K562 (cell line): ENCODE measurements around the gene ALDH5A1. TPM values are rescaled to one million over a fixed set of nuclear protein-coding genes. Genes with fewer than 3 reads are reported as not detected.

Source experiments
- DPF2 ChIP-seq: fragments of 450-650 bp; IDR thresholded peaks from 2 replicates; pipeline ENCODE4 v1.6.1; 2016
- ELF1 ChIP-seq: fragments of 200-800 bp; sonication (Bioruptor generic); IDR thresholded peaks from 2 replicates; pipeline ENCODE4 v1.6.1; 2016; ENCODE audit warnings: missing genetic modification characterization, missing compliant biosample characterization
- polyA plus RNA-seq, 8 experiments: library from polyadenylated mRNA; depleted of rRNA in 4 of 8; stranded (reverse) in 5 of 8; unstranded in 3 of 8; fragments of >200 nt; fragmentation: Nextera tagmentation in 2 of 8; fragmentation: Illumina TruSeq in 1 of 8; extraction: Ambion mirVana in 2 of 8; extraction: Trizol in 1 of 8; gene quantifications; 2 replicates each; pipeline versions ENCODE4 v1.2.1 to v1.2.3, GENCODE V29; 2011 to 2014; ENCODE audit warnings: inconsistent platforms in 1 of 8, missing spikeins in 1 of 8
- total RNA-seq, 7 experiments: library from RNA; depleted of rRNA in 6 of 7; stranded (reverse); fragments of >200 nt in 6 of 7; fragmentation: Illumina TruSeq in 2 of 7; extraction: Trizol in 2 of 7; gene quantifications; 2 replicates each; pipeline versions ENCODE4 v1.2.1 to v1.2.3, GENCODE V29; 2011 to 2021; ENCODE audit warnings: low replicate concordance in 1 of 7
- TF ChIP-seq, protein P1 (sequence below), 2 experiments: fragments of 450-650 bp in 1 of 2; sonication (generic) in 1 of 2; formaldehyde crosslinking in 1 of 2; IDR thresholded peaks; 2 replicates each; pipeline versions ENCODE4 v1.7.1 to v1.9.0; 2016 to 2022; ENCODE audit warnings: inconsistent platforms in 1 of 2, mild to moderate bottlenecking in 1 of 2, missing genetic modification reagents in 1 of 2
- TF ChIP-seq, protein P2 (sequence below): fragments of 450-650 bp; IDR thresholded peaks from 2 replicates; pipeline ENCODE4 v1.6.1; 2018; ENCODE audit not compliant: partially characterized antibody
- TF ChIP-seq, protein P3 (sequence below): sonication (generic); formaldehyde crosslinking; IDR thresholded peaks from 2 replicates; pipeline ENCODE4 v1.9.0; 2022; ENCODE audit warnings: mild to moderate bottlenecking, missing genetic modification reagents

Gene ALDH5A1
- total and polyA plus RNA-seq, 9 of the 15 experiments (the other 6 are each of a cell fraction or from before 2014, with no cell fraction given): 2.2 to 19.7 (median 9.5) TPM

DNA sequence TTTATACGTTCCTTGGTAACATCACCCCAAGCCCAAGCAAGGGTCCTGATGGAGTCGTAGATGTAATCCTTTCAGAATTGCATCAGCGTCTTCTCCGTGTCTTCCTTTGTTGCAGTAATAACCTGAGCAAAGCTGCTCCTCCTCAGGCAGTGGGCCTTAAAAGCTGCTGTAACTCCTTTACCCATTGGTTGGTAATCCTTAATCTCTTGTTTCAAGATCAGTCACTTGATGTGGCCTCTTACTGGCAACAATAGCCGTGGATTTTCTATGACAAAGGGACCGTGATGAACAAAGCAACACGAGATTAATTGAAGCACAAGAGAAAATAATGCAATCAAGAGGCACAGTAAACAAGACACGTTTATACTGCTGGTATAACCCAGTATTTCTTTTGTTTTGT, 44.6 kb downstream of the ALDH5A1 start (continued):
- TF ChIP-seq, protein P1, sequence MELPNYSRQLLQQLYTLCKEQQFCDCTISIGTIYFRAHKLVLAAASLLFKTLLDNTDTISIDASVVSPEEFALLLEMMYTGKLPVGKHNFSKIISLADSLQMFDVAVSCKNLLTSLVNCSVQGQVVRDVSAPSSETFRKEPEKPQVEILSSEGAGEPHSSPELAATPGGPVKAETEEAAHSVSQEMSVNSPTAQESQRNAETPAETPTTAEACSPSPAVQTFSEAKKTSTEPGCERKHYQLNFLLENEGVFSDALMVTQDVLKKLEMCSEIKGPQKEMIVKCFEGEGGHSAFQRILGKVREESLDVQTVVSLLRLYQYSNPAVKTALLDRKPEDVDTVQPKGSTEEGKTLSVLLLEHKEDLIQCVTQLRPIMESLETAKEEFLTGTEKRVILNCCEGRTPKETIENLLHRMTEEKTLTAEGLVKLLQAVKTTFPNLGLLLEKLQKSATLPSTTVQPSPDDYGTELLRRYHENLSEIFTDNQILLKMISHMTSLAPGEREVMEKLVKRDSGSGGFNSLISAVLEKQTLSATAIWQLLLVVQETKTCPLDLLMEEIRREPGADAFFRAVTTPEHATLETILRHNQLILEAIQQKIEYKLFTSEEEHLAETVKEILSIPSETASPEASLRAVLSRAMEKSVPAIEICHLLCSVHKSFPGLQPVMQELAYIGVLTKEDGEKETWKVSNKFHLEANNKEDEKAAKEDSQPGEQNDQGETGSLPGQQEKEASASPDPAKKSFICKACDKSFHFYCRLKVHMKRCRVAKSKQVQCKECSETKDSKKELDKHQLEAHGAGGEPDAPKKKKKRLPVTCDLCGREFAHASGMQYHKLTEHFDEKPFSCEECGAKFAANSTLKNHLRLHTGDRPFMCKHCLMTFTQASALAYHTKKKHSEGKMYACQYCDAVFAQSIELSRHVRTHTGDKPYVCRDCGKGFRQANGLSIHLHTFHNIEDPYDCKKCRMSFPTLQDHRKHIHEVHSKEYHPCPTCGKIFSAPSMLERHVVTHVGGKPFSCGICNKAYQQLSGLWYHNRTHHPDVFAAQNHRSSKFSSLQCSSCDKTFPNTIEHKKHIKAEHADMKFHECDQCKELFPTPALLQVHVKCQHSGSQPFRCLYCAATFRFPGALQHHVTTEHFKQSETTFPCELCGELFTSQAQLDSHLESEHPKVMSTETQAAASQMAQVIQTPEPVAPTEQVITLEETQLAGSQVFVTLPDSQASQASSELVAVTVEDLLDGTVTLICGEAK (IDR thresholded peaks at IDR 0.05): no peak
- TF ChIP-seq, protein P1 (CRISPR knock-in tag; IDR thresholded peaks at IDR 0.05): no peak
- TF ChIP-seq DPF2 (no peak), ELF1 (no peak)
- TF ChIP-seq, protein P2, sequence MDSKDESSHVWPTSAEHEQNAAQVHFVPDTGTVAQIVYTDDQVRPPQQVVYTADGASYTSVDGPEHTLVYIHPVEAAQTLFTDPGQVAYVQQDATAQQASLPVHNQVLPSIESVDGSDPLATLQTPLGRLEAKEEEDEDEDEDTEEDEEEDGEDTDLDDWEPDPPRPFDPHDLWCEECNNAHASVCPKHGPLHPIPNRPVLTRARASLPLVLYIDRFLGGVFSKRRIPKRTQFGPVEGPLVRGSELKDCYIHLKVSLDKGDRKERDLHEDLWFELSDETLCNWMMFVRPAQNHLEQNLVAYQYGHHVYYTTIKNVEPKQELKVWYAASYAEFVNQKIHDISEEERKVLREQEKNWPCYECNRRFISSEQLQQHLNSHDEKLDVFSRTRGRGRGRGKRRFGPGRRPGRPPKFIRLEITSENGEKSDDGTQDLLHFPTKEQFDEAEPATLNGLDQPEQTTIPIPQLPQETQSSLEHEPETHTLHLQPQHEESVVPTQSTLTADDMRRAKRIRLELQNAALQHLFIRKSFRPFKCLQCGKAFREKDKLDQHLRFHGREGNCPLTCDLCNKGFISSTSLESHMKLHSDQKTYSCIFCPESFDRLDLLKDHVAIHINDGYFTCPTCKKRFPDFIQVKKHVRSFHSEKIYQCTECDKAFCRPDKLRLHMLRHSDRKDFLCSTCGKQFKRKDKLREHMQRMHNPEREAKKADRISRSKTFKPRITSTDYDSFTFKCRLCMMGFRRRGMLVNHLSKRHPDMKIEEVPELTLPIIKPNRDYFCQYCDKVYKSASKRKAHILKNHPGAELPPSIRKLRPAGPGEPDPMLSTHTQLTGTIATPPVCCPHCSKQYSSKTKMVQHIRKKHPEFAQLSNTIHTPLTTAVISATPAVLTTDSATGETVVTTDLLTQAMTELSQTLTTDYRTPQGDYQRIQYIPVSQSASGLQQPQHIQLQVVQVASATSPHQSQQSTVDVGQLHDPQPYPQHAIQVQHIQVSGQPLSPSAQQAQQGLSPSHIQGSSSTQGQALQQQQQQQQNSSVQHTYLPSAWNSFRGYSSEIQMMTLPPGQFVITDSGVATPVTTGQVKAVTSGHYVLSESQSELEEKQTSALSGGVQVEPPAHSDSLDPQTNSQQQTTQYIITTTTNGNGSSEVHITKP: no peak
- TF ChIP-seq, protein P3, sequence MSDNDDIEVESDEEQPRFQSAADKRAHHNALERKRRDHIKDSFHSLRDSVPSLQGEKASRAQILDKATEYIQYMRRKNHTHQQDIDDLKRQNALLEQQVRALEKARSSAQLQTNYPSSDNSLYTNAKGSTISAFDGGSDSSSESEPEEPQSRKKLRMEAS (CRISPR knock-in tag): no peak
